MM.1S (cell line): Measurements from ENCODE around the gene ALG14.

Experiments used
- DNase-seq: peaks from one replicate; pipeline ENCODE4 v3.0.0-alpha.2; 2015
- H2AFZ ChIP-seq: fragments of 300-600 bp; sonication (generic); 2 replicates; pipeline ENCODE4 v1.6.0; 2016; ENCODE audit warnings: antibody characterized with exemption, low read length
- H3F3A ChIP-seq: fragments of 300-600 bp; sonication (generic); 2 replicates; pipeline ENCODE4 v1.6.1; 2016; ENCODE audit warnings: mild to moderate bottlenecking, antibody characterized with exemption, low read length, moderate library complexity, mixed read lengths; ENCODE audit not compliant: insufficient read depth
- H3K27ac ChIP-seq: fragments of 300-600 bp; sonication (generic); 2 replicates; pipeline ENCODE4 v1.5.1; 2016; ENCODE audit warnings: mild to moderate bottlenecking, low read length
- H3K27me3 ChIP-seq: fragments of 300-600 bp; sonication (generic); replicated peaks from 2 replicates; pipeline ENCODE4 v1.6.0; 2016; ENCODE audit warnings: low read length; ENCODE audit not compliant: insufficient read depth
- H3K36me3 ChIP-seq: fragments of 300-600 bp; sonication (generic); replicated peaks from 2 replicates; pipeline ENCODE4 v1.6.1; 2016; ENCODE audit warnings: mild to moderate bottlenecking, low read length, mixed read lengths; ENCODE audit not compliant: insufficient read depth
- H3K4me1 ChIP-seq: fragments of 300-600 bp; sonication (generic); 2 replicates; pipeline ENCODE4 v1.6.1; 2016; ENCODE audit warnings: low read length, mixed read lengths
- H3K4me2 ChIP-seq: fragments of 300-600 bp; sonication (generic); 2 replicates; pipeline ENCODE4 v1.6.0; 2016; ENCODE audit warnings: low read depth, low read length
- H3K4me3 ChIP-seq: fragments of 300-600 bp; sonication (generic); 2 replicates; pipeline ENCODE4 v1.5.1; 2016; ENCODE audit warnings: low read length, mixed read lengths
- H3K79me2 ChIP-seq: fragments of 300-600 bp; sonication (generic); 2 replicates; pipeline ENCODE4 v1.6.1; 2016; ENCODE audit warnings: mixed run types, low read length, mixed read lengths
- H3K9ac ChIP-seq: fragments of 300-600 bp; sonication (generic); 2 replicates; pipeline ENCODE4 v1.6.1; 2016; ENCODE audit warnings: low read length, mixed read lengths
- H3K9me2 ChIP-seq: fragments of 300-600 bp; sonication (generic); replicated peaks from 2 replicates; pipeline ENCODE4 v1.6.1; 2016; ENCODE audit warnings: mild to moderate bottlenecking, low read length, mixed read lengths; ENCODE audit not compliant: insufficient read depth
- H3K9me3 ChIP-seq: fragments of 300-600 bp; sonication (generic); replicated peaks from 2 replicates; pipeline ENCODE4 v1.6.1; 2016; ENCODE audit warnings: mild to moderate bottlenecking, low read length, mixed read lengths; ENCODE audit not compliant: insufficient read depth
- H4K20me1 ChIP-seq: fragments of 300-600 bp; sonication (generic); 2 replicates; pipeline ENCODE4 v1.6.1; 2016; ENCODE audit warnings: mild to moderate bottlenecking, low read length, moderate library complexity, mixed read lengths; ENCODE audit not compliant: insufficient read depth
- EZH2 ChIP-seq: fragments of 300-600 bp; sonication (generic); optimal IDR thresholded peaks from 2 replicates; pipeline ENCODE3; 2017; ENCODE audit warnings: low read depth, mild to moderate bottlenecking, antibody characterized with exemption, low read length, mixed read lengths
- EZH2phosphoT487 ChIP-seq: fragments of 300-600 bp; sonication (generic); IDR thresholded peaks from 2 replicates; pipeline ENCODE4 v1.6.1; 2018; ENCODE audit warnings: antibody characterized with exemption, low read length
- TF ChIP-seq, protein P1 (sequence below): fragments of 300-600 bp; sonication (generic); IDR thresholded peaks from 2 replicates; pipeline ENCODE4 v1.5.1; 2016; ENCODE audit warnings: antibody characterized with exemption, low read length, mixed read lengths

ALG14 gene

DNA sequence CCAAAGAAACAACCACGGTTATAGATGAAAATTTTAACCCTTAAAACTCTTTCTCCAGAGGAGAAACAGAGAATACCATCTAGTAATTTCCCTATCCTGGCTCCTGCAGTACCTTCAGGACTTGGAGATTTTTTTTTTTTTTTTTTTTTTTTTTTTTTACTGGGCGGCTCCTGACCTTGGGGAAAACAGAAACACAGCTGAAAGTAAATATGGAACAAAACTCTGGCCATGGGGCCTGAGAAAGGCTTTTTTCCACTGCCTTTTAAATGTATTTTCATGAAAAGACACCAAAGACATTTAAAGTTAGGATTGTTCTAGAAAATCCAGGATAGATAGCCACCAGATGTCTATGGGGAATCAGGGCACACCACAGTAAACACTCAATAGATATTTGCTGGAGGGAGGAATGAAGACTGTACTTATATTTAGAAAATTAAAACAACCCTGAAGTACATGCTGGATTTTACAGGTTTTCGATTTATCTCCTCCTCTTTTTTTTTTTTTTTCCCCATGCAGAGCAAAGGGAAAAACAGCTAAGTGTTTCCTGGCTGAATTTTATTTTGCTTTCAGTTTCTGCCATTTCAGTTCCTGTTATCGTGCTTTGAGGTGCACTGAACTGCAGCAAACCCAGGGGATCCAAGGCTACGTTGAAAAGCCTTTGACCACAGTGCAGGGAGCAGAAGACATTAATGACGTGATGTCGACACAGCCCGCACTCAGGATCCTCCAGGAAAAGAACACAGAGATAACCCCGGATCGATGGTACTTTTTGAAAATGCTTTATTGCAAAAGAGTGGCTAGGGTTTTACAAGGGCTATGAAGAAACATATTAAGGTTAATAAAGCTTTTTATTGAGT, 110.1 kb downstream of the ALG14 start:
- Histone ChIP-seq H3K9ac (peak overlapping the region; percentile 37; the same call in 1 of the 2 replicates), H3K4me1 (no peaks in the 10 kb centered on the region), H3K79me2 (no peaks in the 10 kb centered on the region), H3K36me3 (no peaks in the 10 kb centered on the region), H3K9me3 (no peaks in the 10 kb centered on the region), H3K9me2 (no peaks in the 10 kb centered on the region), H3K4me2 (peak overlapping the region; percentile 68), H4K20me1 (no peaks in the 10 kb centered on the region), H3F3A (no peaks in the 10 kb centered on the region), H3K4me3 (peak overlapping the region; percentile 29; the same call in 1 of the 2 replicates), H3K27ac (peak overlapping the region; percentile 49; the same call in 1 of the 2 replicates), H2AFZ (peak overlapping the region; percentile 77), H3K27me3 (no peaks in the 10 kb centered on the region)
- TF ChIP-seq, protein P1, sequence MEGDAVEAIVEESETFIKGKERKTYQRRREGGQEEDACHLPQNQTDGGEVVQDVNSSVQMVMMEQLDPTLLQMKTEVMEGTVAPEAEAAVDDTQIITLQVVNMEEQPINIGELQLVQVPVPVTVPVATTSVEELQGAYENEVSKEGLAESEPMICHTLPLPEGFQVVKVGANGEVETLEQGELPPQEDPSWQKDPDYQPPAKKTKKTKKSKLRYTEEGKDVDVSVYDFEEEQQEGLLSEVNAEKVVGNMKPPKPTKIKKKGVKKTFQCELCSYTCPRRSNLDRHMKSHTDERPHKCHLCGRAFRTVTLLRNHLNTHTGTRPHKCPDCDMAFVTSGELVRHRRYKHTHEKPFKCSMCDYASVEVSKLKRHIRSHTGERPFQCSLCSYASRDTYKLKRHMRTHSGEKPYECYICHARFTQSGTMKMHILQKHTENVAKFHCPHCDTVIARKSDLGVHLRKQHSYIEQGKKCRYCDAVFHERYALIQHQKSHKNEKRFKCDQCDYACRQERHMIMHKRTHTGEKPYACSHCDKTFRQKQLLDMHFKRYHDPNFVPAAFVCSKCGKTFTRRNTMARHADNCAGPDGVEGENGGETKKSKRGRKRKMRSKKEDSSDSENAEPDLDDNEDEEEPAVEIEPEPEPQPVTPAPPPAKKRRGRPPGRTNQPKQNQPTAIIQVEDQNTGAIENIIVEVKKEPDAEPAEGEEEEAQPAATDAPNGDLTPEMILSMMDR = no peak
- no peak for TF ChIP-seq EZH2phosphoT487
- no peak for TF ChIP-seq EZH2
- DNase-seq = peak; percentile 51

DNA sequence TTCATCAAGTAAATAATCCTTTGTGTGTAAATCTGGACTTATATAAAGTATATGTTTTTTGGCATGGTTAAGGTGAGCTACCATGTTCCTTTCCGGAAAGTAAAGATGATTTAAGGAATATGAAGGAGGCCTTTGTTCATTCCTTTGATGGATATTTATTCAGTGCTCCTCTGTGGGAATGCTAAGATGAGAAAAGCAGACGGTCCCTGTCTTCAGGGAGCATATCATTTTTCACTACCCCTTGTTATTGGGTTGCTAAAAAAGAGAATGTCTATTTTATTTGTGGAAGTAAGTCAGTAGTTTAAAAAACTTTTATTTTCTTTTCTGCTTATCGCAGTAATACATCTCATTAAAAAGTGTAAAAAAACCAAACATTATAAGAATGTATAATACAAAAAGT, 110.8 kb downstream of the ALG14 start:
- H3K4me2 ChIP-seq = no peak overlapping the region
- TF ChIP-seq EZH2phosphoT487 = no peak
- TF ChIP-seq, protein P1 = no peak
- TF ChIP-seq EZH2 = no peak

DNA sequence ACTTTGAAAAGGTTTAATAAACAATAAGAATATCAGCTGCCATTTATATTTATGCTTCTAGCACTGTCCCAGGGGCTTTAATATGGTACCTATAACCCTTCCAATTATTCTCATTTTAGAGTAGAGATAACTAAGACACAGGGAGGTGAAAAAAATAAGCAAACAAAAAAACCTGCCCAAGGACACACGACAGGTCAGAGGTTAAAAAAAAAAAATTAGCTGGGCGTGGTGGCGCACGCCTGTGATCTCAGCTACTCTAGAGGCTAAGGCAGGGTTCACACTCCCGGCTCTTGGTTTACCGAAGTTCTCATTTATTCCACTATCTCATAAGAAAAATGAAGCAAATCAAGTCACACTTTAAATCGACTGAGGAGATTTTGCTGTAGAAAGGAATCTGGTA, 111.2 kb downstream of the ALG14 start:
- no peak overlapping the region for H3K4me3 ChIP-seq
- no peak for TF ChIP-seq EZH2
- TF ChIP-seq EZH2phosphoT487 = no peak
- TF ChIP-seq, protein P1 = no peak
- H3F3A ChIP-seq = no peaks in the 10 kb centered on the region
- no peaks in the 10 kb centered on the region for H3K9me2 ChIP-seq
- no peak overlapping the region for H3K9ac ChIP-seq
- DNase-seq = no peak
- H3K9me3 ChIP-seq = no peaks in the 10 kb centered on the region
- no peaks in the 10 kb centered on the region for H3K79me2 ChIP-seq
- H3K27ac ChIP-seq = no peak overlapping the region
- no peaks in the 10 kb centered on the region for H4K20me1 ChIP-seq
- no peaks in the 10 kb centered on the region for H3K36me3 ChIP-seq
- H3K4me2 ChIP-seq = no peak overlapping the region
- H3K27me3 ChIP-seq = no peaks in the 10 kb centered on the region
- no peak overlapping the region for H2AFZ ChIP-seq
- no peaks in the 10 kb centered on the region for H3K4me1 ChIP-seq

More for the DNA sequence above, 110.8 kb downstream of the ALG14 start:
- no peaks in the 10 kb centered on the region for H3K4me1 ChIP-seq
- no peak overlapping the region for H3K4me3 ChIP-seq
- H3K36me3 ChIP-seq = no peaks in the 10 kb centered on the region
- H4K20me1 ChIP-seq = no peaks in the 10 kb centered on the region
- H3F3A ChIP-seq = no peaks in the 10 kb centered on the region
- no peak for DNase-seq
- no peak overlapping the region for H3K27ac ChIP-seq
- H3K9me3 ChIP-seq = no peaks in the 10 kb centered on the region
- no peak overlapping the region for H3K9ac ChIP-seq
- no peaks in the 10 kb centered on the region for H3K79me2 ChIP-seq
- no peak overlapping the region for H2AFZ ChIP-seq
- H3K9me2 ChIP-seq = no peaks in the 10 kb centered on the region
- no peaks in the 10 kb centered on the region for H3K27me3 ChIP-seq
